Uterus (tissue), 4 donors: ENCODE results near the gene FN3KRP. TPM values are rescaled to one million over a fixed set of nuclear protein-coding genes. Genes with fewer than 3 reads are reported as not detected.

Experiments
- DNase-seq, 2 donors: peaks; one replicate each; pipeline ENCODE4 v3.0.0-alpha.2; 2019 to 2020
- H3K27ac ChIP-seq, 2 donors: fragments of 200-600 bp; sonication (generic); 1 replicate in 1 of 2; 2 replicates in 1 of 2; pipeline ENCODE4 v1.5.1; 2016 to 2018
- H3K27me3 ChIP-seq, 2 donors: fragments of 200-600 bp; sonication (generic); one replicate each; pipeline ENCODE4 v1.5.1; 2018 to 2019; ENCODE audit warnings: control low read depth in 1 of 2
- H3K36me3 ChIP-seq, 2 donors: fragments of 200-600 bp; sonication (generic); one replicate each; pipeline ENCODE4 v1.5.1; 2019; ENCODE audit warnings: control low read depth in 1 of 2
- H3K4me1 ChIP-seq, 2 donors: fragments of 200-600 bp; sonication (generic); one replicate each; pipeline ENCODE4 v1.5.1; 2018 to 2019; ENCODE audit warnings: control low read depth in 1 of 2
- H3K4me3 ChIP-seq, 2 donors: fragments of 200-600 bp; sonication (generic); 1 replicate in 1 of 2; 2 replicates in 1 of 2; pipeline ENCODE4 v1.5.1; 2018 to 2019; ENCODE audit warnings: mild to moderate bottlenecking in 1 of 2
- H3K9me3 ChIP-seq, 2 donors: fragments of 200-600 bp; sonication (generic); one replicate each; pipeline ENCODE4 v1.5.1; 2019; ENCODE audit warnings: control low read depth in 1 of 2
- POLR2A ChIP-seq, 2 donors: fragments of 450-650 bp; IDR thresholded peaks; one replicate each; pipeline ENCODE4 v1.6.1; 2016; ENCODE audit warnings: antibody characterized with exemption in 2 of 2, mild to moderate bottlenecking in 1 of 2, moderate library complexity in 1 of 2
- intact Hi-C: fragments of 100-400 bp; cut with DNase I; formaldehyde crosslinking; loops from one replicate; pipeline ENCODE4 v1.15.1; 2023; ENCODE audit warnings: low total_unique reads
- total RNA-seq, 4 donors: library from RNA; depleted of rRNA in 3 of 4; stranded (reverse); fragments of >200 nt in 3 of 4; gene quantifications; one replicate each; pipeline versions ENCODE4 v1.1.0 to v1.2.4, GENCODE V29; 2014 to 2023
- TF ChIP-seq, protein P1 (sequence below), 4 experiments: fragments of 200-600 bp in 2 of 4; fragments of 450-650 bp in 2 of 4; sonication (generic) in 2 of 4; IDR thresholded peaks; one replicate each; pipeline ENCODE4 v1.5.1; 2016 to 2019; ENCODE audit warnings: antibody characterized with exemption in 4 of 4, mild to moderate bottlenecking in 2 of 4, moderate library complexity in 1 of 4
- donor health status: DM: yes; HTN: yes; CAD: no.

FN3KRP gene
- total RNA-seq, 4 donors from 2014 or later, result 1.2 to 97.6 (median 32.7) TPM

DNA sequence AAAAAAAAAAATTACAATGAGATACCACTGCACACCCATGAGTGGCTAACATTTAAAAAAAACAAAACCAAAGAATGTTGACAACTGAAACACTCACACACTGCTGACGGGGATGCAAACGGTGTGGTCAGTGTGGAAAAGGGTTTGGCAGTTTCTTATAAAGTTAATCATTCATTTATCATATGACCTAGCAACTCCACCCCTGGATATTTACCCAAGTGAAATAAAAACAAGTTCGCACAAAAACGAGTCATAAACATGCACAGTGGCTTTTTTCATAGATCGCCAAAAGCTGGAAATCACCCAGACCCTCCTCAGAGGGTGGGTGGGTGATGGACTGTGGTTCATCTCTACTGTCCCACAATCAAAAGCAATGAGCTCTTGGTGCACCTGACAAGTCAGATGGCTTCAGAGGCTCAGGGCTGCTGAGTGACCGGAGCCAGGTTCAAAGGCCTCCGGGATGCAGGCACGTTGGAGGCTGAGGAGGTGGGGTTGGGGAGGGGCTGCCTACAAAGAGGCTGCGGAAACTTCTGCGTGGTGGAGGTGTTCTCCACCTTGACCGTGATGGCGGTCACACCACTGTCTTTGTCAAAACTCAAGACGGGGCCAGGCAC lies 32.2 kb upstream of the FN3KRP start:
- TF ChIP-seq, protein P1, sequence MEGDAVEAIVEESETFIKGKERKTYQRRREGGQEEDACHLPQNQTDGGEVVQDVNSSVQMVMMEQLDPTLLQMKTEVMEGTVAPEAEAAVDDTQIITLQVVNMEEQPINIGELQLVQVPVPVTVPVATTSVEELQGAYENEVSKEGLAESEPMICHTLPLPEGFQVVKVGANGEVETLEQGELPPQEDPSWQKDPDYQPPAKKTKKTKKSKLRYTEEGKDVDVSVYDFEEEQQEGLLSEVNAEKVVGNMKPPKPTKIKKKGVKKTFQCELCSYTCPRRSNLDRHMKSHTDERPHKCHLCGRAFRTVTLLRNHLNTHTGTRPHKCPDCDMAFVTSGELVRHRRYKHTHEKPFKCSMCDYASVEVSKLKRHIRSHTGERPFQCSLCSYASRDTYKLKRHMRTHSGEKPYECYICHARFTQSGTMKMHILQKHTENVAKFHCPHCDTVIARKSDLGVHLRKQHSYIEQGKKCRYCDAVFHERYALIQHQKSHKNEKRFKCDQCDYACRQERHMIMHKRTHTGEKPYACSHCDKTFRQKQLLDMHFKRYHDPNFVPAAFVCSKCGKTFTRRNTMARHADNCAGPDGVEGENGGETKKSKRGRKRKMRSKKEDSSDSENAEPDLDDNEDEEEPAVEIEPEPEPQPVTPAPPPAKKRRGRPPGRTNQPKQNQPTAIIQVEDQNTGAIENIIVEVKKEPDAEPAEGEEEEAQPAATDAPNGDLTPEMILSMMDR (IDR thresholded peaks at IDR 0.05), result no peak
- TF ChIP-seq POLR2A (IDR thresholded peaks at IDR 0.05), result no peak
- no peaks in the 10 kb centered on the region for H3K36me3 ChIP-seq
- no peak overlapping the region for H3K27ac ChIP-seq
- DNase-seq, result no peak
- no peaks in the 10 kb centered on the region for H3K27me3 ChIP-seq
- no peaks in the 10 kb centered on the region for H3K4me1 ChIP-seq
- intact Hi-C loops, result no loop called here
- no peak overlapping the region for H3K4me3 ChIP-seq
- no peaks in the 10 kb centered on the region for H3K9me3 ChIP-seq

DNA sequence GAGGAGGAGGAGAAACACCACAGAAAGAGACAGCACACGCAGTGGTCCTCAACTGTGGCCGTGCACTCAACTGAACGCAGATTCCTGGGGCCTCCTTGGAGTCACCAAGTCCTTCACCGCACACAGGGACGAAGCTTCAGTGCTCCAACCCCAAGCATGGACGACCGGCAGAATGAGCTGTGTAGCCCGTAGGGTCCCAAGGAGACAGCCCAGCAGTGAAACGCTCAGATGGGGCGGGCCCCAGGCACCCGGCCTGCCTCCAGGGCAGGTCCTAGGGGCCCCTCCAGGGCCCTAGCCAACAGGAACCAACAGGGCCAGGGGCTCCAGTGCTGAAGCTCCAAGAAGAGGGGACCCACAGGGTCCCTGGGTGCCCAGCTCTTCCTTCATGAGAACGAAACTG lies 31.2 kb upstream of the FN3KRP start:
- TF ChIP-seq, protein P1 (IDR thresholded peaks at IDR 0.05), result no peak
- no peak for TF ChIP-seq POLR2A (IDR thresholded peaks at IDR 0.05)
- Histone ChIP-seq H3K27me3 (no peaks in the 10 kb centered on the region), H3K9me3 (no peaks in the 10 kb centered on the region), H3K4me3 (no peak overlapping the region), H3K36me3 (no peaks in the 10 kb centered on the region), H3K4me1 (no peaks in the 10 kb centered on the region), H3K27ac (no peak overlapping the region)
- DNase-seq, result no peak
- intact Hi-C loops, result no loop called here

DNA sequence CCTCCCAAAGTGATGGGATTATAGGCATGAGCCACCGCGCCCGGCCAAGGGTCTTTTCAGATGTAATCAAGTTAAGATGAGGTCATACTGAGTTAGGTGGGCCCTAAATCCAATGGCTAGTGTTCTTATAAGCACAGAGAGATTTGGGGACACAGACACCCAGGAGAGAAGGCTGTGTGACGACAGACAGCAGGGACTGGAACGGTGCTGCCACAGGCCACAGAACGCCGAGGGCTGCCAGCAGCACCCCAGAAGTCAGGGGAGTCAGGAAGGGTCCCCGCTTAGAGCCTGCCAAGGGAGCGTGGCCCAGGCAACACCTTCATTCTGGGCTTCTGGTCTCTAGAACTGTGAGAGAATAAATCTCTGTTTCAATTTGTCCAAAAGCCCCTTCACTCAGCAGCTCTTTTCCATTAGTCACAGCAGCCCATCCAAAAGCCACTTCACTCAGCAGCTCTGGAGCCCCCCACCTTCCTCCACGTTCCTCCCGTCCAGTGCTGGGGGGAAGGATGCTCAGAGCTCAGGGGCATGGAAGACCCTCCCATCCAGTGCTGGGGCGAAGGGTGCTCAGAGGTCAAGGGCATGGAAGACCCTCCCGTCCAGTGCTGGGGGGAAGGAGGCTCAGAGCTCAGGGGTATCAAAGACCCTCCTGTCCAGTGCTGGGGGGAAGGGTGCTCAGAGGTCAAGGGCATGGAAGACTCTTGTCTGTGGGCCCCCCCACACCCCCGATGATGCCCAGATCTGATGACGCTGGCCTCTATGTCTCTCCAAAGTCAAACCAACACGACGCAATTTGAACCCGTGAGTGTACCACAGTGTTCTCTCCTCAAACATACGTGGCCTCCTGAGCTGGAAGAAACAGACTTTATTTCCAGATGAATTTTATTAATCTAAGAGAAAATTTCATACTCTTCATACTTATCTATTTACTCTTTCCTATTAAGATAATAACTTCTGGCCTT lies 29.9 kb upstream of the FN3KRP start:
- TF ChIP-seq, protein P1 (IDR thresholded peaks at IDR 0.05), result no peak
- no peak for TF ChIP-seq POLR2A (IDR thresholded peaks at IDR 0.05)
- intact Hi-C loops, result no loop called here
- Histone ChIP-seq H3K9me3 (no peaks in the 10 kb centered on the region), H3K27ac (no peak overlapping the region), H3K27me3 (no peaks in the 10 kb centered on the region), H3K4me1 (no peaks in the 10 kb centered on the region), H3K36me3 (no peaks in the 10 kb centered on the region), H3K4me3 (no peak overlapping the region)
- DNase-seq, result no peak

DNA sequence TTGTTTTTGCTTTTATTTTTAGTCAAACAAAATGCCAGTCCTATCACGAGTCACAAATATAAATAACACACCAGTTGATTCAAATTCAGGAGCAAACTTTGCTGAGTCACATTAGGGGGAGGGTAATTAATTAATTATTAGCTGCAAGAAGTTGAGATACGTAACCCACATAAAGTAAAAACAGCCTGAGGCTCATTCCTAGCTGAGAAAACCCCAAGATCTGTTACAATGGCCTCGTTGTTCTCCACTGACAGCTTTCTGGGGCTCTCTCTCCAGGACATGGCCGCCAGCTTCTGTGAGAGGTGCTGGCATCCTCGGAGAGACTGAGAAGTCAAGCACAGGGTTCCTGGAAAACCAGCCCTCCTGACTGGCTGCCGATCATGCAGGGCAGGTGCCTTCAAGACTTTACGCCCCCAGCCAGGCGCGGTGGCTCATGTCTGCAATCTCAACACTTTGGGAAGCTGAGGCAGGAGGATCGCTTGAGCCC lies 29.1 kb upstream of the FN3KRP start:
- H3K4me3 ChIP-seq, result no peak overlapping the region
- no peaks in the 10 kb centered on the region for H3K36me3 ChIP-seq
- intact Hi-C loops, result no loop called here
- H3K27ac ChIP-seq, result no peak overlapping the region
- DNase-seq, result no peak
- TF ChIP-seq POLR2A (IDR thresholded peaks at IDR 0.05), result no peak
- TF ChIP-seq, protein P1 (IDR thresholded peaks at IDR 0.05), result no peak
- H3K4me1 ChIP-seq, result no peaks in the 10 kb centered on the region
- no peaks in the 10 kb centered on the region for H3K9me3 ChIP-seq
- H3K27me3 ChIP-seq, result no peaks in the 10 kb centered on the region

DNA sequence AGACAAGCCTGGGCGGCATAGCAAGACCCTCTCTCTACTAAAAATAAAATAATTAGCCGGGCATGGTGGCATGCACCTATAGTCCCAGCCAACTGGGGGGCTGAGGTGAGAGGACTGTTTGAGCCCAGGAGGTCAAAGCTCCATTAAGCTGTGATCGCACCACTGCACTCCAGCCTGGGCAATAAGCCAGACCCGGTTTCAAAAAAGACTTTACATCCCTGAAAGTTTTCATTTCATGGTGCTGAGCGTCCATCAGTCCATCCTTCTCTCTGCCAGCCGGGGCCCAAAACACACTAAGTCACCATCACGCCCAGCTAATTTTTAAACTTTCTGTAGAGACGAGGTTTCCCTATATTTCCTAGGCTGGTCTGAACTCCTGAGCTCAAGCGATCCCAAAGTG lies 28.6 kb upstream of the FN3KRP start:
- H3K4me3 ChIP-seq, result no peak overlapping the region
- no peaks in the 10 kb centered on the region for H3K27me3 ChIP-seq
- no peak for DNase-seq
- no peaks in the 10 kb centered on the region for H3K36me3 ChIP-seq
- H3K4me1 ChIP-seq, result no peaks in the 10 kb centered on the region
- H3K9me3 ChIP-seq, result no peaks in the 10 kb centered on the region
- intact Hi-C loops, result no loop called here
- TF ChIP-seq, protein P1 (IDR thresholded peaks at IDR 0.05), result no peak
- TF ChIP-seq POLR2A (IDR thresholded peaks at IDR 0.05), result no peak
- no peak overlapping the region for H3K27ac ChIP-seq
